ENCODE results near the gene PDRG1. TPM values are rescaled to one million over a fixed set of nuclear protein-coding genes. Genes with fewer than 3 reads are reported as not detected.

PDRG1 gene
- polyA plus RNA-seq, 1 of the 3 experiments (the other 2 are of a cell fraction): 18.9 TPM

GRCh38 chr20:31975874-31976273, 24.0 kb upstream of the PDRG1 start (continued):
- TF ChIP-seq IRF3 (IDR thresholded peaks at IDR 0.05; ENCODE audit: low read depth, low read length) (no peak), RCOR1 (IDR thresholded peaks at IDR 0.05; ENCODE audit: low read length) (no peak)

- 70% methylated on average over 7 of the region's 10 CpGs for WGBS (ENCODE audit: low lambda C conversion rate)
- no peaks in the 10 kb centered on the region for H3K9me3 ChIP-seq
- ChIA-PET POLR2A (no interaction called here), CTCF (interaction anchor here (0.8 to 1.2 kb wide), 2 partner anchors 117 to 128 kb away, joined by 3 to 4 read pairs; no protein-coding TSS in a partner anchor)
- H4K20me1 ChIP-seq (ENCODE audit: insufficient read depth): no peaks in the 10 kb centered on the region
- DNase-seq: no peak
- H2AFZ ChIP-seq (ENCODE audit: low read depth): no peak overlapping the region
- H3K4me3 ChIP-seq (ENCODE audit: low read depth in 2 of 2, low read length in 1 of 2): no peak overlapping the region
- H3K4me2 ChIP-seq: no peak overlapping the region
- H3K27me3 ChIP-seq (ENCODE audit: insufficient read depth): peaks cover 3% of the 10 kb centered on the region; the same call in 1 of the 2 replicates
- no peaks in the 10 kb centered on the region for H3K9me2 ChIP-seq
- no peak overlapping the region for H3K27ac ChIP-seq (ENCODE audit: low read depth in 2 of 2, low read length in 1 of 2)
- H3K9ac ChIP-seq: no peak overlapping the region
- peaks cover 0 to 6% of the 10 kb centered on the region in 2 experiments; a peak in 2 of 4 replicates for H3K4me1 ChIP-seq (ENCODE audit: control insufficient read depth in 1 of 2, insufficient read depth in 2 of 2, low read depth in 1 of 2, low read length in 1 of 2)
- H3K79me2 ChIP-seq (ENCODE audit: insufficient read depth): no peaks in the 10 kb centered on the region
- H3F3A ChIP-seq (replicated peaks; ENCODE audit: insufficient read depth): no peaks in the 10 kb centered on the region
- H3K36me3 ChIP-seq (replicated peaks in 1 of 2; ENCODE audit: control insufficient read depth in 1 of 2, insufficient read depth in 2 of 2, low read length in 1 of 2): no peaks in the 10 kb centered on the region
- TF ChIP-seq SMC3 (IDR thresholded peaks at IDR 0.05; ENCODE audit: low read depth, low read length) (no peak), MXI1 (IDR thresholded peaks at IDR 0.05; ENCODE audit: low read depth, low read length) (no peak), NFIC (IDR thresholded peaks at IDR 0.05; ENCODE audit: borderline replicate concordance) (no peak), ELF1 (IDR thresholded peaks at IDR 0.05) (no peak), GATA2 (CRISPR knock-in tag; IDR thresholded peaks at IDR 0.05) (no peak), TEAD4 (IDR thresholded peaks at IDR 0.05; ENCODE audit: borderline replicate concordance, insufficient read depth) (no peak), RCOR1 (IDR thresholded peaks at IDR 0.05; ENCODE audit: low read length) (no peak), NRF1 (IDR thresholded peaks at IDR 0.05; ENCODE audit: low read depth, low read length) (no peak), REST (IDR thresholded peaks at IDR 0.05; ENCODE audit: low read depth, low read length) (no peak), RXRA (IDR thresholded peaks at IDR 0.05; ENCODE audit: borderline replicate concordance, low read depth) (no peak), TAF1 (IDR thresholded peaks at IDR 0.05; ENCODE audit: borderline replicate concordance, low read depth, low read length) (no peak), USF1 (IDR thresholded peaks at IDR 0.05; ENCODE audit: borderline replicate concordance, low read depth) (no peak), IRF3 (IDR thresholded peaks at IDR 0.05; ENCODE audit: low read depth, low read length) (no peak), CHD2 (IDR thresholded peaks at IDR 0.05; ENCODE audit: low read length, partially characterized antibody) (no peak), EZH2phosphoT487 (IDR thresholded peaks at IDR 0.05; ENCODE audit: borderline replicate concordance, low read depth) (no peak)
Measured at GRCh38 chr20:31974951-31975487, 23.2 kb upstream of the PDRG1 start.

All from SK-N-SH (cell line).